GM19025 (cell line): ENCODE data around the gene ZNF414.
"Not testable (repeated sequence)": the region's sequence is repeated elsewhere in the genome, so short reads cannot be mapped to it uniquely, and the experiment has no call there.

Experiments used
- ATAC-seq: cut with Tn5 transposase; IDR thresholded peaks from one replicate; pipeline ENCODE4 v1.9.1; 2021; ENCODE audit warnings: mild to moderate bottlenecking, low read depth, moderate library complexity; ENCODE audit not compliant: unreplicated experiment

Gene ZNF414, protein sequence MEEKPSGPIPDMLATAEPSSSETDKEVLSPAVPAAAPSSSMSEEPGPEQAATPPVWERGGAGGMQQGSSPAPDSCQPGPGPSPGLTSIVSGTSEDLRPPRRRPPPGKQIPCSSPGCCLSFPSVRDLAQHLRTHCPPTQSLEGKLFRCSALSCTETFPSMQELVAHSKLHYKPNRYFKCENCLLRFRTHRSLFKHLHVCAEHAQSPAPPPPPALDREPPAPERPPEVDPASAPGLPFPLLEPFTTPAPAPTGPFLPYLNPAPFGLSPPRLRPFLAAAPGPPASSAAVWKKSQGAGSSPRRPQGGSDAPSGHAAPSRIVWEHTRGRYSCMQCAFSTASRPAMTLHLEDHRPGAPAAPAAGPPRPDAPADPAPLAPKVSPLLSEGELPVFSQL

DNA sequence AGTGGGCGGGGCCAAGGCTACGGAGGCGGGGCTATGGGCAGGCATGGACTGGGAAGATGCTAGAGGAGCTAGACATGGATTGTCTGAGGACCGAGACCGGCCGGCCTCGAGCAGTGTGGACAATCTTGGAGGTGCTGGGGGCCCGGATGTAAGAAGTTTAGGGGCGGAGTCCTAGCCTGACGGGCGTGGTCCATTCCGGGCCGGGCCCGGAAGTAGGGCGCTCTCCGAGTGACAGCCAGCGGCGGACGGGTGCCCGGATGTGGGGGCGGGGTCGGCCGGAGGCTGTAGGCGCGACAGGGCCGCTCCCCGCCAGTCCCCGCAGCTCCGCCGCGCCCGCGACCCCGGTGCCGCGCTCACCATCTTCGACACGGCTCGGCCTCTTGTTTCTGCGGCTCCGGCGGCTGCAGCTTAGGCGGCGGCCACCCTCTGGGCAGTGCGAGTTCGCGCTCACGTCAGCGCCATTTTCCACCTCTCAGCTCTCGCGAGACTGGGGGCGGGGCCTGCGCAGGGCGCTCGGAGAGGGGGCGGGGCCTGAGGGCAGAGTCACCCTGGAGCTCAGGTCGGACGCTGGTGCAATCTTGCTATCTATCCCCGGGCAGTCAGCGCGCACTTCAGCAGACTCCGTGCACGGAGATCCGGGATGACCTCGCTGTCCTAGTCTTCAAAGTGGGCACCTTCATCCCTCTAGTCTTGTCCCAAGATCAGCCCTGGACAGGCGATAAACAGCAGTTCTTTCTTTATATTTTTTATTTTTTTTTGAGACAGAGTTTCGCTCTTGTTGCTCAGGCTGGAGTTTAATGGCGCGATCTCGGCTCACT is at the start of gene ZNF414:
Gene ZNF414 (minus strand): TSS at position 481 of the 818 bp plus-strand sequence. CDS start 121 bp downstream, at position 360.
- peak; percentile 87 for ATAC-seq

DNA sequence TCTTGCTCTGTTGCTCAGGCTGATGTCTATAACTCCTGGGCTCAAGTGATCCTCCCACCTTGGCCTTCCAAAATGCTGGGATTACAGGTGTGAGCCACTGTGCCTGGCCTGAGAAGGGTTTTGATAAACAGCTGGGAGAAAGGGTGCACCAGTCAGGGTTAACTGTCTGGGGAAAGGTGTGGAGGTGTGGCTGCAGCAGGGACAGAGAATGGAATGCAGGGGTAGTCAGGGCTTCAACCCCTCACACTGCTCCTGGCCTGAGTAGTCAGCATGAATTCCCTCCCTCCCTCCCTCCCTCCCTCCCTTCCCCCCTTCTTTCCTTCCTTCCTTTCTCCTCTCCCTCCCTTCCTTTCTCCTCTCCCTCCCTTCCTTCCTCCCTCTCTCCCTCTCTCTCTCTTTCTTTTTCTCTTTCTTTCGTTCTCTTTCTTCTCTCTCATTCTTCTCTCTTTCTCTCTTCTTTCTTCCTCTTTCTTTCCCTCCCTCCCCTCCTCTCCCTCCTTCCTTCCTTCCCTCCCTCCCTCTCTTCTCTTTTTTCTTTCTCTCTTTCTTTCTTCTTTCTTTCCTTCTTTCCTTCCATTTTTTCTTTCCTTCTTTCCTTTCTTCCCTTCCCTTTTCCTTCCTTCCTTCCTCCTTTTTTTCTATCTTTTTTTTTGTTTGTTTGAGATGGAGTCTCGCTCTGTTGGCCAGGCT is 47.3 kb upstream of the ZNF414 start:
- ATAC-seq = no peak

DNA sequence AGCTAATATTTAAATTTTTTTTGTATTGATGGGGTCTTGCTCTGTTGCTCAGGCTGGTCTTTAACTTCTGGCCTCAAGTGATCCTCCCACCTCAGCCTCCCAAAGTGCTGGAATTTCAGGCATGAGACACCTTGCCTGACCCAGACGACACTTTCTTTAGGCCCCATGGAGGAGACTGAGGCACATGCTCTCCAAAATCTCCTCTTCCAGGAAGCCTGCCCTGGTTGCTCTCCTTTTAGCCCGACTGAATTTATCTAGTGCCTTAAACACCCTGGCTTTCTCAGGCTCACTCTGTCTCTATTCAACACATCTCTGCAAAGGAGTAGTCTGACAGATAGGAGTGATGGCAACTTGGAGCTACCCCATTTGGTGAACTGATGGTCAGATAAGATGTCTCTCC is 44.4 kb upstream of the ZNF414 start:
- no peak for ATAC-seq

DNA sequence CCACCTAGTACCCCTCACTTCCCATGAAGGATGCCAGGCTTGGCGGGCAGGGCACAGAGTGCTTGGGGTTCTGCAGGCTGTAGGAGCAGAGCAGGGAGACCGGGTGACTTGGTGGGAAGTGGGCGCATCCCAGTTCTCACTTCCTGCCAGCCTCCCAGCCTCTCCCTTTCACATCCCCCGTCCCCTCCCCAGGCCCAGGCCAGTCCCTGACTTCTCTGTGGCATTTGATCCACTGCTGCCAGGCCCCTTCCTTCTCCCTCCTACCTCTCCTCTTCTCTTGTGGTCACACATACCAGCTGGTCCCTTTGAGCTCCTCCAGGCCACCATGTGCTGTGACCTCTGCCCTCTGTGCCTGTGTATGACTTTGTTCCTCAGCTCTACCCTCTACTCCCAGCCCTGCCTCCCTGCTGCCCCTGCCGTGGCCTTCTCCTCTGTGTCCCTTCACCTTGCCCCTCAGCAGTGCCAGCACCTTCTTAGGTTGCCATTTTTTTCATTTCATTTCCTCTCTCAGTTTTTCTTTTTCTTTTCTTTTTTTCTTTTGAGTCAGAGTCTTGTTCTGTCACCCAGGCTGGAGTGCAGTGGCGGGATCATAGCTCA is 43.8 kb upstream of the ZNF414 start:
- no peak for ATAC-seq

DNA sequence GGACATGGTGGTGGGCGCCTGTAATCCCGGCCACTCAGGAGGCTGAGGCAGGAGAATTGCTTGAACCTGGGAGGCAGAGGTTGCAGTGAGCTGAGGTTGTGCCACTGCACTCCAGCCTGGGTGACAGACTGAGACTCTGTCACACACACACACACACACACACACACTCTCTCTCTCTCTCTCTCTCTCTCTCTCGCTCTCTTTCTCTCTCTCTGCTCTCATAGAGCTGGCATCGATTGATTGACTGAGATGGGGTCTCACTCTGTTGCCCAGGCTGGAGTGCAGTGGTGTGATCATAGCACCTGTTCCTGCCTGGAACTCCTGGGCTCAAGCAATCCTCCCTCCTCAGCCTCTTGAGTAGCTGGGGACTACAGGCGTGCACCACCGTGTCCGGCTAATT is 39.8 kb upstream of the ZNF414 start:
- not testable (repeated sequence) for ATAC-seq

DNA sequence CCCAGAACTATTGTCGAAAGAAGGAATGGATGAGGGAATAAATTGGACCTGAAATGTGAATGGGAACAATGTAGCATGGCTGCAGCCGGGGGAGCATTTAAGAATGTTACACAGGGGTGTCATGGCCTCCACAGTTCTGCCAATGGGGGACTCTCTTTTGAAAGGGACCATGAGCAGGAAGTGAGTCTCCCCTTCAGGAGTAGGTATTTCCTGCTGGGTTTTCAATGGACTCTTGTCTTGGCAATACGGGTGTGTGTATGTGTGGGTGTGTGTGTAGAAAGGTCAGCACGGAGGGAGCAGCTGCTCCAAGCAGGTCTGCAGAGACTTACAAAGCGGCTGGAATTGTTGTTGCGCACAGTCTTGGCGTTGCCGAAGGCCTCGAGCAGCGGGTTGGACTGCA is 38.8 kb upstream of the ZNF414 start:
- no peak for ATAC-seq

DNA sequence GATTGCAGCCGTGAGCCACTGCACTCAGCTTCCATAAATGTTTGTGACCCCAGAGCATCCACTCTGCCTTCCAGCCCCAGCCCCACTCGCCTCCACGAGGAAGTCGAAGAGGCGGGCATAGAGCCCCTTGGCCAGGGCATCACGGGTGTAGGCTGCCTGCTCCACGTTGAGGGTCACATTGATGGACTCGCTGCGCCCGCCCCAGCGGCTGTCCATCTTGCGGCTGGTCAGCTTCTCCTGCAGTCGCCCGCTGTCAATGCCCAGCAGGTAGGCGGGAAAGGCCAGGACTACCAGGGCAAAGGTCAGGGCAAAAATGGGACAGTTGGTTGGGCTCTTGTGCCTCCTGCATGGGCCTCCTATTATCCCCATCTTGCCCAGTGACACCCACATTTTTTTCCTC is 36.1 kb upstream of the ZNF414 start:
- ATAC-seq = no peak

DNA sequence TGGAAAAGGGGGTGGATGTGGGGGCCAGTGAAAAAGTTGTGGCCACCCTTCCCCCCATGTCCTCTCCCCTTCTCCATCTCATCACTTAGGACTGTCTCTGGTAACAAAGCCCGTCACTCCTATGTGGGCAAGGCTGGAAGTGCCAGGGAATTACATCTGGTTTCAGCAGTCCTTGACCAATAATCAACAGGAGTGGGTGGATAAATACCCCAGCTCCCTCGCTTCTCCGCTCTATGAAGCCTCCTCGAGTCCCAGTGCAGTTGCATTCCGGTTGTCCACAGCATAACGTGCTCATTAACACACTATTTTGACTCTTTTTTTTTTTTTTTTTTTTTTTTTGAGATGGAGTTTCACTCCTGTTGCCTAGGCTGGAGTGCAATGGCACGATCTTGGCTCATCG is 31.8 kb upstream of the ZNF414 start:
- ATAC-seq = no peak

DNA sequence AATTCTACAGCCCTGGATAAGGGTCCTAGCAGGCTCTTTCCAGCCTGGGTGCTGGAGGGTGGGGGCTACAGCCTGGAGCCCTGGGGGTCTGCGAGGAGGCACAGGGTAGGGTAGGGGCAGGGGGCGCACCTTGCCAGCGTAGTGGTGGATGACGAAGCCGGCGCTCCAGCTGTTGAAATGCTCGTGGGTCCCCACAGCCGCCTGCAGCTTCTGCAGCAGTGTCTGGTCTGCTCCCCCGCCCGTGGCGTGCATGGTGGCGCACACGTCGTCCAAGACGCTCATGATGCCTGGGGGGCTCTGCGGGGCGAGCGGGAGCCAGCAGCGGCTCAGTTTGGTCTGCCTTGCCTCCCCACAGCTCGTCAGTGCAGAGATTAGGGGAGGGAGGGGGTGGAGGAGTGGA is 30.2 kb upstream of the ZNF414 start:
- no peak for ATAC-seq

DNA sequence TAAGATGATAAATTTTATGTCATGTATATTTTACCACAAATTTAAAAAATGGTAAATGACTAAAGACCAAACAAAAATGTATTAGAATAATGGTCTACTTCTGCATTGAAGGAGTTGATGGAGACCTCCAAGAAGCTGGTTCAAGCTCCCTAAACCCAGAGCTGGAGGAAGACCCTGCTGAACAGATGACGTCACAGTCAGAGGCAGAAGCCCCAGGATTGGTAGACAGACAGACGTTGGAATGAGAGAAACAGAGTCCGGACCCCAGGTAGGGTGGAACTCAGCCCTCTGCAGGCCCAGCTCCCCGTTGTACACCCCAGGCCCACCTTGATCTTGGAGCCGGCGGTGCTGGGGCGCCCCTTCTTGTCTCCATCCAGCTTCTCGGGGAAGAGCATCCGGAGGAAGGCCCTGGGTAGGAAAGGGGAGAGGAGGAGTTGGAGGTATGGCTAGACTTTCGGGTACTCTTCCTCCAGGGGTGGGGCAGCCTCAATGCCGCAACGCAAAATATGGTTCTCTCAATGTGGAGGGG is 25.7 kb upstream of the ZNF414 start:
- no peak for ATAC-seq

DNA sequence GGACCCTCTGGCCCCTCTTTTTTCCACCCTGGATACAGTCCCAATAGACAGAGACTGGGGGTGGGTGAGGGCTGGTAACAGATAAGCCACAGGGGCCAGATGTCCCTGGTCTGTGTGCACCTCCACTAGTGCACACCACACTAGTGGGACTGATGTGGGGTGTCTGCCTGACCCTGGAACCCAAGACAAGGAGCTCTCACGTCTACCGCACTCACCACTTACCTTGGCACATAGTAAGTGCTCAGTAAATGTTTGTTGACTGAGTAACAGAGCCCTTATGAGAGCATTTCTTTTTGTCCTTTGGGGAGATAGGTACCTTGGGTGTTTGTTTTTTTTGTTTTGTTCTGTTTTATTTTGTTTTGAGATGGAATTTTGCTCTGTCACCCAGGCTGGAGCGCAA is 23.1 kb upstream of the ZNF414 start:
- ATAC-seq = no peak

DNA sequence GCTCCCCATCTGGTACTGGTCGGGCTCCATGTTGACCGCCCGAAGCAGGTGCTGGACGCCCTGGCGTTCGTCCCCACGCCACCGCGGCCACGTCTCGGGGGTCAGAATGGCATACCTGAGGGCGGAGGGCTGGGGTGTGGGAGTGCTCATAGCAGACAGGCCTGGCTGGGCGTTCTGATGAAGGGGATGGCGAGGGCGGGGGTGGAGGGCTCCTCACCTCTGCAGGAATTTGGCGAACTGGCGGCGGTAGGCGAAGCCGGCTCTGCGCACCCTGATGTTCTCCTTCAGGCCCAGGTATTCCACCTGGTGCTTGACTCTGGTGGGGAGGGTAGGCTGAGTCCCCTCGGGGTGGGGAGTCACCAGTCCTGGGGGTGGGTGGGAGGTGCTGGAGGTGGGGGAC is 22.3 kb upstream of the ZNF414 start:
- no peak for ATAC-seq

DNA sequence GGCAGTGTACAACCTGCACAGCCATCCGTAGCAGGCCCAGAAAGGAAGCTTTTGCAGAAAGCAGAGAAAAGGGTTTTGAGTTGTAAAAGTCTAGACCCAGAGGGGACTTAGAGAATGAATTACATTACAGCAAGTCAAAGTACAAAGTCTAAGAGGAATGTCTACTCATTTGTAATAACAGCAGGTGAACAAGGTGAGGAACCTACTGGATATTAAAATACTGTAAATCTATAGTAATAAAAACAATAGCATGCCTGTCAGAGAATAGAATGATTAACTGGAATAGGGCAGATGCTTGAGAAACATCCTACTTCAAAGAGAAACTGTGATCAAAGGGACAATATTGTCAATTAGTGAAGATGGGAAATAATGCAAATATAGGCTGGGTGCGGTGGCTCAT is 18.3 kb upstream of the ZNF414 start:
- ATAC-seq = no peak

DNA sequence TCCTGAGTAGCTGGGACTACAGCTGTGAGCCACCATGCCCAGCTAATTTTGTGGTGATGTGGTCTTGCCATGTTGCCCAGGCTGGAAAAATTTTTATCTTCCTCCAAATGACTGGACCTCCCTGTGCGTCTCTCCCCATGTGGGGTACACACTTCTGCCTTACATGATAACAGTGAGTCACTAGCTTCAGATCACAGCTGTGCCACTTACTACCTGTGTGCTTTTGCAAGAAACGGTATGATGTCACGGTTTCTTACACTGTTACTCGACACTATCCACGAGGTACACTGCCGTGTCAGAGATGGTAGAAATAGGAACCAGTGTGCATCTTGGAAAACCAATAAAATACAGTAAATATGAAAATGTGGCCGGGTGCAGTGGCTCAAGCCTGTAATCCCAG is 17.5 kb upstream of the ZNF414 start:
- ATAC-seq = no peak

DNA sequence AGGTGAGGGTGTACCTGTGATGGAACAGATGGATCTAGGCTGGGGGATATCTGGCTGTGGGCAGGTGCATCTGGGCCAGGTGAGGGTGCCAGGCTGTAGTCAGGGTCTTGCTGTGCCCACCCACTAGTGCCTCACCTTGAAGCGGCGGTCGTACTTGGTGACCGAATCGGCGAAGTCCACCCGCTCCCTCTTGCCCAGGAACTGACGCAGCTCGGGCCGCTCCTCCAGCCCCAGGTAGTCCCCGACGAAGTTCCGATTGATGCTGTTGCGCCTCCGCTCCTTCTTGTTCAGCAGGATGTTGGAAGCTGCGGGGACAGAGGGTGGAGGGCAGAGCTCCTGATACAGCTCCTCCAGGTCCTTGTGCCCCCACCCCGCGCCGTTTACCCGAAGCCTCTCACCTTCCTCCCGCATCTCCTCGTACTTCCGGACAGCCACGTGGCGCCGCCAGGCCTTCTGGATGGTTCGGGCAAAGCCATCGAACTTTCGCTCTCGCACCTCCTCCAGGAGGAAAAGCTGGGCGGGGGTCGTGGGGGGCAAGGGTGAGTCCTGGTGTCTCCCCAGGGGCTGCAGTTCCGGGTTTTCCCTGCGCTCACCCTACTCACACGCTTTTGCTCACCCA is 16.2 kb upstream of the ZNF414 start:
- ATAC-seq = no peak

DNA sequence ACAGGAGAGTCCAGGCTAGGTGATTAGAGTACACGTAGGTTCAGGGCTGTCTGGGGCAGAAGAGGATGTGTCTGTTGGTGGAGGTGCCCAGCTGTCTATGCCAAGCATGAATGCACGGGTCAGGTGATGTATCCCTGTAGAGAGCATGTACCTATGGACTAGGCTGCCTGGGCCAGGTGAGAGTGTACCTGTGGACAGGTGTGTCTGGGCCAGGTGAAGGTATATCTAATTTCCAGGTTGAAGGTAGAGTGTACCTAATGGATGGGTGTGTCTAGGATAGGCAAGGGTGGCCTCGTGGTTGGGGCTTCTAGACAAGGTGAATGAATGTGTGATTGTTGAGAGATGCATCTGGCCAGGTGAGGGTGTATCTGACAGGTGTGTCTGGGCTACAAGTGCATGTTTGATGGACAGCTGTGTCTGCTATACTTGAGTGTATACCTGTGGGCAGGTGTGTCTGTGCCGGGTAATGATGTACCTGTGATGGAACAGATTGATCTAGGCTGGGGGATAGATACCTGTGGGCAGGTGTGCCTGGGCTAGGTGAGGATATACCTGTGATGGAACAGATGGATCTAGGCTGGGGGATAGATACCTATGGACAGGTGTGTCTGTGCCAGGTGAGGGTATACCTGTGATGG is 15.5 kb upstream of the ZNF414 start:
- ATAC-seq = no peak

DNA sequence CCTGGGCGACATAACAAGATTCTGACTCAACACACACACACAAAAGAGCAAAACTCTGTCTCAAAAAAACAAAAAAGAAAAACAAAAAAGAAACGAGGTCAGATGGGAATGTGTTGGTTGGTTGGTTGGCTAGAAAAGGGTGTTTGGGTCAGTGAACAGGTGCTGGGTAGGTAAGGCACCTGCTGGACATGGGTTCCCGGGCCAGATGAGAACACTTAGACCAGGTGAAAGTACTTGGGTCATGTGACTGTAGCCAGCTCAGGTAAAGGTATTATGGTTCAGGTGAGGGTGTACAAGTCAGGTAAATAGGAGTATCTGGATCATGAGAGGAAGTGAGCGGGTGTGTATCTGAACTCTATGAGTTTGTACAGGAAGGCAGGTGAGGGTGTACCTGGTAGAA is 14.5 kb upstream of the ZNF414 start:
- ATAC-seq = no peak

DNA sequence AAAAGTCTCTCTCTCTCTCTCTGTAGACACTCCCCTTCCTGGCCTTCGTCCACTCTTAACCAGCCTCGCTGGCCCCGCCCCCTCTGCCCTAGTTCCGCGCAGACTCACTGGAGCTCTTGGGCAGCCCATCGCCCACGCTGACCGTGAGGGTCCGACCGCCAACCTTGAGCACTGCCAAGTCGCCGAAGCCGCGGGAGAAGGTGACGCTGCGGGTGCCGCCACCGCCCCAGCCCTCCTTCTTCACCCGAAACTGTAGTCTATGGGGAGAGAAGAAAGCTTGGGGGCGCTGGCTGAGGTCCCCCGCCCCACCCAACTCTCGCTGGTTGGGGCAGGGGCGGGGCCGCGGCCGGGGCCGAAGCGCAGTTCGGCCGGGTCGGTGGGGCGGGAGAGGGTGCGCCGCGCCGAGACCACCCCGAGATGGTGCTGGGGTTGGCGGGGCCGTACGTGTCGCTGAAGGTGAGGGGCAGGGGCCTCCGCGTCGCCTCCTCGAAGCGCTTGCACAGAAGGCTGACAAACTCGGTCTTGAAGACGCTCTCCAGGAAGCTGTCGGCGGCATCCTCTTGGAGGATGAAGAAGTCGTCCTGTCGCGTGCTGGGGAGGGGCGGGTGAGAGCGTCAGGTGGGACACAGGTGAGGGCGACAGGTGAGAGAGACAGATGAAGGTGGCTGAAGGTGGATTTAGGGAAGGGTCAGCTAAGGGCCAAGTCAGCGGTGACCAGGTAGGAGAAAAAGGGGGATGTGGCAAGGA is 12.6 kb upstream of the ZNF414 start:
- ATAC-seq = no peak

DNA sequence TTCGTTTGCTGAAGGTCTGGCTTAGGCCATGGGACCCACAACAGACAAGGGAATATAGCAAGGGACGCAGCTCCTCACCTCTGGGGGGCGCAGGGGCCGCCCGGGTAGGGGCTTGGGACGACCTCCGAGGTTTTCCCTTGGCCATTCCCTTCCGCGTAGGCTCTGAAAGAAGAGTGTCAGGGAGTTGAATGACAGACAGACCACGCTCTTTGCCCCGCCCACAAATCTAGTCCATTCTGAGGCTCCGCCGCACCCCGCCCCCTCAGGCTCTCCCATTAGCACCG is 11.4 kb upstream of the ZNF414 start:
- no peak for ATAC-seq
